Measurements from ENCODE around the gene PLA2G2F.

PLA2G2F gene

DNA sequence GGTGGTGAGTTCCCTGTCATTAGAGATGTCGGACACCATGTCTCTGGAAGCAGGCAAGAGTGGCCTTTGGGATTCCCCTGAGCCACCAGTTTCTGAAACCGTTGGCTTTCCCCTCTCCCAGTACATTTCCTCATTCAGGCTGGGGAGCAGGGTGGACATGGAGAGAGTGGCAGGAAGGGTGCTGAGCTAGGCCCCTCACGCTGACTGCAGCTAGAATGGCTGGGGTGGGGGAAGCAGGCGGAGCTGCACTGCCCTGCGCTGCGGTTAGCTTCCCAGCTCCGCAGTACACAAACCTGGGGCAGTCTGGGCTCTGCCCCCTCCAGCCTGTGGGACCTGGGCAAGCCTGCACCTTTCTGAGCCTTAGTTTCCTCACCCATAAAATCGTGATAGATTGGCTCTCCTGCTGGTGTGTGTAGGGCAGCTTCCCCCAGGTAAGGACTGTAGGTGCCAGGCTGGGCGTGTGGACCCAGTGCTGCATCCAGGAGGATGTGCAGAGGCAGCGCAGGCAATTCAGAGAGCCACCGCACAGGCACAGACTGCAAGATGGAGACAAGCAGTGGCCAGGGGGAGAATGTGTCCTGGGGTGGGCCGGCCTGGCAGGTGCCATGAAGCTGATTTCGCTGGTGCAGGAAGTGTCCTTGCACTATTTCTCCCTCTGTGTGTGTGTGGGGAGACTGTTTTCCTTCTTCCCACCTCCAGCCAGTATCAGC is 3.0 kb downstream of the PLA2G2F start:
- DNase-seq (ENCODE audit: low read depth), result no peak

DNA sequence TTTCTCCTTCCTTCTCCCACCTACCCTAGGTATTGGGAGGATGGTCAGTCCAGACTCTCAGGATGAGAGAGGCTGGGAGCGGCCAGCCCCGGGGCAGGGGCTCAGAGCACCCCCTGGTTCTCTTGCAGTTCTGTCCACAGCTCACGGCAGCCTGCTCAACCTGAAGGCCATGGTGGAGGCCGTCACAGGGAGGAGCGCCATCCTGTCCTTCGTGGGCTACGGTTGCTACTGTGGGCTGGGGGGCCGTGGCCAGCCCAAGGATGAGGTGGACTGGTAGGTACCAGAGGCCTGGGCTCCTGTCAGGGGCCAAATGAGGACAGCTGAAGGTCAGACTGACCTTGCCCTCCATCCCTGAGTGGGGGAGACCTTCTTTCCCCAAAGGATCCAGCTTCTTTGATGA is 4.2 kb downstream of the PLA2G2F start:
- no peak for DNase-seq (ENCODE audit: low read depth)

DNA sequence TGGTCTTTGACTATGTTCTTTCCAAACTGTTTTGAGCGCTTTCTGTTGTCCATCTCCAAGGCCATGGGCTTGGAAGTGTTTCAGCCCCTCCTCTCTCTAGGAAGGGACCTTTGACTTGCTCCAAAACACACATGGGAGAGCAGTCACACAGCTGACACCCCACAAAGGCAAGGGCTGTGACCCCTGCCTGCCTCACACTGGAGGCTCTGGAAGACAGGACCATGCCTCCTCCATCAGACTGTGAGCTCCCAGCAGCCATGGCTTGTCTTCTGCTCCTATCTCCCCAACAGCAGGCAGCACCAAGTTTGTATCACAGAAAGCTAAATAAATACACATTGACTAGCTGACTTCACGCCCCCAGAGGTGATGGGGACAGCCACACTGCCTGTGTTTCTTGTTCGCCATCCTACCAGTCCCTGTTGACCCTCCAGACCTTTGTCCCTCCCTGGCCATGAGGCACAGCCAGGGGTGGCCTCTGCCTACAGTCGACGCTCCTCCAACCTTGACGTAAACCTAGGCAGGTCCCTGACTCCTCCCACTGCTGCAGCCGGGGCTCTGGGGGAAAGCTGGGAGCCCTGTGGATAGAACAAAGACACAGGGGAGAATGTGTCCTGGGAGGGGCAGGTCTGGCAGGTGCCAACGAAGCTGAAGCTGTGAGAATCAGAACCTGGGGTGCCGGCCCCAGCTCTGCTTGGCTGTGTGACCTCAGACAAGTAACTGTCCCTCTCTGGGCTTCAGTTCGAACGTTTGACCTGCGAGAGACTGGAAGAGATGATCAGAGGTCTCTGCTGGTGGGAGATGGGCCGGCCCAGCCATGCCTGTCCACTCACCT is 4.8 kb downstream of the PLA2G2F start:
- DNase-seq (ENCODE audit: low read depth), result no peak

DNA sequence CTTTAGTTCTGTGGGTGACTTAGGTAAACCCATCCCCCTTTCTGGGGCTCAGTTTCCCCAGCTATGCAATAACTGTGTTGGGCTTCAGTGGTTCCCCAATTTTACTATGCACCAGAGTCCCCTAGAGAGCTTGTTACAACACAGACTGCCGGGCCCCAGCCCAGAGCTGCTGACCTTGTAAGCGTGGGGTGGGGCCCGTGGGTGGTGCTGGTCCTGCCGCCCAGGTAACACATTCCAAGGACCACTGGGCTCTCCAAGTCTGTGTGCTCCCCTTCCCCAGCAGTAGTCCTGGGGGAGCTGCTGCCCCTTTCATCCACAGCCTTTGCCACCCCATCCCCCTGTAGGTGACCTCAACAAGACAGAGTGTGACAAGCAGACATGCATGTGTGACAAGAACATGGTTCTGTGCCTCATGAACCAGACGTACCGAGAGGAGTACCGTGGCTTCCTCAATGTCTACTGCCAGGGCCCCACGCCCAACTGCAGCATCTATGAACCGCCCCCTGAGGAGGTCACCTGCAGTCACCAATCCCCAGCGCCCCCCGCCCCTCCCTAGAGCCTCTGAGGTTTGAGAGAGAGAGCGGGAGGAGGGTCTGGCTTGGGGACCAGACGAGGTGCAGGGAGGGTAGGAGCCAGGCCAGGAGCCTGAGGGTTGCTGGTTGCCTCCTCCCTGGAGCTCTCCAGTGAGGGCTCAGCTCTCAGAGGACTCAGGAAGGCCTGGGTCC is 8.9 kb downstream of the PLA2G2F start:
- no peak for DNase-seq (ENCODE audit: low read depth)

DNA sequence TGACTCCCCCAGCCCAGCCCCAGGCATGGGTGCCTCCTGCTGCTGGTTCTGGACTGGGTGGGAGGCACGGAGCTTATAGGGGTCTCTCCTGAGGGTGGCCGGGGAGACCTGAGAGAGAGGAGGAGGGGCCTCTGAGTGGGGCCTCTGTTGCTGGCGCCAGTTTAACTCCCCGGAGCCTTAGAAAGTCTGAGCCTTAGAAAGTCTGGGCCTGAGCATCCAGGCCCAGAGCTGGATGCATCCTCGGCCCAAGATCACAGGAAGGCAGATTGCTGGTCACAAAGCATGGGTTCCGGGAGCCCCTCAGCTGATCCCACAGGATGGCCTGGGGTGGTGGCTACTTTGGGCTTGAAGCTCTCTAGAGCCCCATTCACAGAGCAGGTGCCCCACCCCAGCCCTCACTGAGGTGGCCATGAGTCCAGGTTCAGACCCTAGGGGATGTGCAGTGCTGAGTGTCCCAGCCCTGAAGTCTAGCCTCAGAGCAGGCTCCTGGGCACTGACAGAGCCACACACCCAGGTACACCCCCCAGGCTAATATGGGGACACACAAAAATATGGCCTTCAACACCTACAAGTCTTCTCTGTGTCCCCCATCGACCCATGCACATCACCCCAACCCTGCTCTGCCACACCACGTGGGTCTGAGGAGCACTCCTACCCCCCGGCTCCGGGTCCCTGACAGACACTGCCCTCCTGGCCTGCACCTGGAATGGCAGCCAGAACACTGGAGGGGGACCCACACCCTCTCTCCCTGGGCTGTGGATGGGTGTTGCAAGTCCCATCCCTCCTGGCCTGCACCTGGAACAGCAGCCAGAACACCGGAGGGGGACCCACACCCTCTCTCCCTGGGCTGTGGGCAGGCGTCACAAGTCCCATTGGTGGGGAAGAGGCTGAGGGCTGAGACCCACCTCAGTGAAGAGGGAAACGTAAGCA is 9.7 kb downstream of the PLA2G2F start:
- no peak for DNase-seq (ENCODE audit: low read depth)

DNA sequence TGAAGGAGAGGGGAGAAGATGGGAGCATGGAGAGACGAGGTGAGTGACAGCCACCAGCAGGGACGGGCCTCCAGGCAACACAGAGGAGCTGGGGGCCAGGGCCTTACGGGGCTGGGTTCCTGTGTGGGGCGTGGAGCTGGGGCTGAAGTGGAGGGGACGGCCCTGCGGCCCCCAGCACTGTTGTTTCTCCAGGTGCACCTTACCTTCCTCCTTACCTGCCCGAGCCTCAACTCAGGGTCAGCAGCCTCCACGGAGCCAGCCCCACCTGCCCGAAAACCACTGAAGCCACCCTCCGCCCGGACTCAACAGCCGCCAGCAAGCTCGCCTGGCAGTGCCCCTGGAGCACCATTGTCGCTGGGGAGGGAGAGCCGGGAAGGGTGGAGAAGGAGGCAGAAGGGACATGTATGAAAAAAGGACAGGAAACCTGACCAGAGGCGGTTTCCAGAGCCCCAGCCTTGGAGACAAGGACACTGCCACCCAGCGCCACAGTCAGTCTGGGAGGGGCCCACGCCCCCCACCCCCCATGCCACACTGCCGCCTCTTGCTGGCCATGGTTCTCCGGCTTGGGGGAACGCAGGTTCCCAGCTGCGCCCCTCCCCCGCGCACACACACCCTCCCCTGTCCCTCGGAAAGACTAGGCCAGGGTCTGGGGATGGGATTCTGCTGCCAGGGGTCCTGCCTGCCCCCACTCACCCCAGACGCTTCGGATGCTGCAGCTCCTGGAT is 10.6 kb downstream of the PLA2G2F start:
- no peak for DNase-seq (ENCODE audit: low read depth)

DNA sequence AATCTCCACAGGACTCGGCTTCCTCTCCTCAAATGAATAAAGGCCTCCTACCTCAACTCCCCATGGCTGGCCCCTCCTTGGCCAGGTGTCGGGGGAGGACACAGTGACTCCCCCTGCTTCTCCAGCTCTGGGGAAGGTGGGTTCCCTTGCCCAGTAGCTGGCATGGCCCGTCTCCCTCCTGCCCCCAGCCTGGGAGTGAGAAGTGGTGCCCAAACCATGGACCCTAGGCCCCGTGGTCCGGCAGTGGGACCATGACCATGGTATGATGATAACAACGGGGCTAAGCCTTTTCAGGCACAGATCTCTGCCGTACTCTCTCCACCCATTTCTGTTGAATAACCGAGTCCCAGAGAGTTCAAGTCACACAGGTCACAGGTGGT is 11.2 kb downstream of the PLA2G2F start:
- no peak for DNase-seq (ENCODE audit: low read depth)

DNA sequence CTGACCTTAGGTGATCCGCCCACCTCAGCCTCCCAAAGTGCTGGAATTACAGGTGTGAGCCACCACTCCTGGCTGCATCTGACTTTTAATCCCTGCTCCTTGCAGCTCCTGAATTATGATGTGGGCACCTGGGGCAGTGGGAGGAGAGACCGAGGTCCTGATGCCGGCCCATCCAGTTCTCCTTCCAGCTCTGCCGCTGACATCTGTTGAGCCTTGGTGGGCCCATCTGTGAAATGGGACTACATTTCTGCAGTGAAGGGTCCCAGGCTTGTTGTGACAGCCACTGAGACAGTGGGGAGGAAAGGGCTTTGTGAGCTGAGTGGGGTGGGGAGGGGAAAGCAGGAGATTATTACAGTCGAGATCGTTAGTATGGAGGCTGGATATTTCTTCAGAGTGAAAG is 11.8 kb downstream of the PLA2G2F start:
- DNase-seq (ENCODE audit: low read depth), result no peak

DNA sequence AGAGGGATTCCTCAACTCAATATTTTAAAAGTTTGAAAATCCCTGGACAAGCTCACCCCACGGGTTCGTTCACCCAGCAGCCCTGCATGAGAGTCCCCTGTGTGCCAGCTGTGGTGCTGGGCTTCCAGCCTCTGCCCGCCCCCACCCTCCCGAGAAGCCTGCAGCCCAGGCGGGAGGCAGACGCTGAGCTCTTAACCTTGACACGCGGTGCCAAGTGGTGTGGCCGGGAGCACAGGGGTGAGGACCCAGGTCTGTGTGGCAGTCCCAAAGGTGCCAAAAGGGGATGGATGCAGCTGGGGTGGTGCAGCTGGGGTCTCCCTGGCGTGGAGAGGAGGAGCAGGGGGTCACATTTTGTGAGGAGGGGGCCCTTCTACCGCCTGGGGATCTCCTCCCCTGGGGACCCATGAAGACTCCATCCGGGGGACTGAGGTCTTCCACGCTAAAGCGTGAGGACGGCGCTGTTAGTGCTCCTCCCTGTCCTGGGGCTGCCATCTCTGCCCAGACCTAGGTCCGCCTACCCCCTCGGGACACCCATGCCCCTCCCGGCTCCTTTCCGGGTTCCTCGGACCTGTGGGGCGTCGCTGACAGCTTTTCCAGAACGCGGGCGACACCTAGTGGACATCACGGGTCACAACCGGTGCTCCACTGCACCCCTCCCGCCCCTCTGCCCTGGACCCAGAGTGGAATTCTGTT is 12.9 kb downstream of the PLA2G2F start:
- no peak for DNase-seq (ENCODE audit: low read depth)

DNA sequence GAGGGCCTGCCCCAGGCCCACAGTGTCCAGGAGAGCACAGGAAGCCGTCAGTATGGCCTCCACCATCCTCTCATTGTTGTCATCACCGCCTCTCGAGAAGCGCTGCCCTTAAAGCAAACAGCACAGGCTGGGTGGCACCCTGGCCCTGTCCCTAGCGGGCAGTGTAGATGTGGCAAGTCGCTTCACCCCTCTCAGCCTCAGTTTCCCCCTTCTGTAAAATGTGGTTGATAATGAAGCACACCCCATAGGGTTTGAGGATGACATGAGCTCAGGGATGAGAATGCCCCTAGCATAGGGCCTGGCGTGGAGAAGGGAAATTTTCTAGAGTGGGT is 13.4 kb downstream of the PLA2G2F start:
- DNase-seq (ENCODE audit: low read depth), result no peak

DNA sequence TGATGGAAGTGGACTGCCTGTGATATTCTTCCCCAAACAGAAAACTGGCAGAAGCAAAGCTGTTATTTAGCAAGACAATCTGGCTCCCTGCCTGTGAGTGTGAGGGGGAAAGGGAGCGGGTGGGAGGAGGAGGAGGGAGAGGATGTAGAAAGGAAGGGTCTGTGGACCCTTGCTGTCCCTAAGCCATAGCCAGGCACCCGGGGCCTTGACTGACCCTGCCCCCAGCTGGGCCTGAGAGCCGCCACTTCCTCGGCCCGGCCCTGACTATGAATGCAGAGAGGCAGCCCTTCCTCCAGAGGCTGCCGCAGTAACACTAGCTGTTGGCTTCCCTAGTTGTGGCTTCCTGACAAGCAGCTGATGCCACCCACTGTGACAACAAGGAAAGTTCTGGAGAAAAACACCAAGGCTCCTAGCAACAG is 13.9 kb downstream of the PLA2G2F start:
- no peak for DNase-seq (ENCODE audit: low read depth)

DNA sequence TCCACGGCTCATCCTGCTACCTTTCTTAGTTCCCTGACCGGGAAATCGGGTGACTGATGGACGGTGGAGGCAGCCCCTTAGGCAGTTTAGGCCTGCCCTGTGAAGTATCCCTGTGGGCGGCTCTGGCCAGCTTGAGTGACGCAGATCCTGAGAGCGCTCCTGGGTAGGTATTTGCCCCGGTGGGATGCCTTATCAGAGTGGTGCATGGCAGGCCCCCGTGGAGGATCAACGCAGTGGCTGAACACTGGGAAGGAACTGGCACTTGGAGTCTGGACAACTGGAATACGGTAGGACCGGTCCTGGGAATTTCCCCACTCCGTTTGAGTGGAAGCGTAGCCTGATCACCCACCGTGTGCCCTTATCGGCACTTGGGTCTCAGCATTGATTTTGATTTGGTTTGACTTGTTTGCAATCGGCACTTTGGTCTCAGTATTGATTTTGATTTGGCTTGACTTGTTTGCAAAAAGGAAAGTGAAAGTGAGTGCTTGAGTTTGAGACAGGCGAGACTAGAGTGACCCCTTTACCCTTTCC is 15.2 kb downstream of the PLA2G2F start:
- no peak for DNase-seq (ENCODE audit: low read depth)

DNA sequence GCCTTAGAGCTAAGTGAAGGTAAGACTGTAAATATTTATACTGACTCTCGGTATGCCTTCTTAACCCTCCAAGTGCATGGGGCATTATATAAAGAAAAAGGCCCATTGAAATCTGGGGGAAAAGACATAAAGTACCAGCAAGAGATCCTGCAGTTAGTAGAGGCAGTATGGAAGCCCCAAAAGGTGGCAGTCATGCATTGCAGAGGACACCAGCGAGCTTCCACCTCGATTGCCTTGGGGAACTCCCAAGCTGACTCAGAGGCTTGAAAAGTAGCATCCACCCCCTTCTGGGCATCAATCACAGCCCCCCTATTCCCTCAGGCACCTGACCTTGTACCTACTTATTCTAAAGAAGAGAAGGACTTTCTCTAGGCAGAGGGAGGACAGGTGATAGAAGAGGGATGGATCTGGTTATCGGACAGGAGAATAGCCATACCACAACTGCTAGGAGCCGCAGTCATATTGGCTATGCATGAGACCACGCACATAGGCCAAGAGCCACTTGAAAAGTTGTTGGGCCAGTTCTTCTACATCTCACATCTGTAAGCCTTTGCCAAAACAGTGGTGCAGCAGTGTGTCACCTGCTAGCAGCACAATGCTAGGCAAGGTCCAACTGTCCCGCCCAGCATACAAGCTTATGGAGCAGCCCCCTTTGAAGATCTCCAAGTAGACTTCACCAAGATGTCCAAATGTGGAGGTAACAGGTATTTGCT is 19.4 kb downstream of the PLA2G2F start:
- no peak for DNase-seq (ENCODE audit: low read depth)

DNA sequence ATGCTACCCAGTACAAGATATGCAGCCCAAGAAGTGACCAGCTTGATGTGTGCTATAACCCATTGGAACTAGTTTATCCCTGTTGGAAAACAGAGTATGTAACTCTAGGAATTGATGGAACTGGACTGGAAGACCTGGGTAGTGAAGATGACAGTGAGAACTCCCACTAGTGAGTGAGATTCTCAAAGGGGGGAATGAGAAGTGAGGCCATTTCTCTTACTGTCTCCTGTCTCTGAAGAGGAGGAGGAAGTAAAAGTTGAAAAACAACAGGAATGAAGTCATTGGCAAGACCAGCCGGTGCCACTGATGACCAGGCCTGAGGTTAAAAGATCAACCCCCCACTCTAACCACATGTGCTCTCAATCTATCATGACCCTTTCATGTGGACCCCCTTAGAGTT is 20.9 kb downstream of the PLA2G2F start:
- no peak for DNase-seq (ENCODE audit: low read depth)

DNA sequence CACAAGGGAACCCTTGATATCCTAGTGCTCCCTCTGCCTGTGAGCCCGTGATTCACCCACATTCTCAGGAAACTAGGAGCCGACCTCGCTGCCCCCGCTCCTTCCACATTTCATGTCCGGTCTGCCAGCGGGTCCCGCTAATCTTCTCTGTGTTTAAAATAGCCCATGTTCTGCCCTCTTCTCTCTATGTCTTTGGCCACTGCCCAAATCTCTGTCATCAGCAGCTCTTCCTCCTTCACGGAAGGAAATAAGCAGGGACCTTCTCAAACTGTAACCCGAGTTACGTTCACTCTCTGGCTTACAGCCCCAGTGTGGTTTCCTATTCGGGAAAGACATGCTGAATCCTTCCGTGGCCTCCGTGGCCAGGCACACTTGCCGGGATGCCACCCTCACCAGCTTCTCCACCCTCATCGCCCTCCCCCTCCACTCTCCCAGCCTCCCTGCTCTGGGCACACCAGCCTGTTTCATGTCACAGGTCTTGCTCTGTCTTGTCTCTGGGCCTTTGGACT is 25.6 kb downstream of the PLA2G2F start:
- DNase-seq (ENCODE audit: low read depth), result no peak

DNA sequence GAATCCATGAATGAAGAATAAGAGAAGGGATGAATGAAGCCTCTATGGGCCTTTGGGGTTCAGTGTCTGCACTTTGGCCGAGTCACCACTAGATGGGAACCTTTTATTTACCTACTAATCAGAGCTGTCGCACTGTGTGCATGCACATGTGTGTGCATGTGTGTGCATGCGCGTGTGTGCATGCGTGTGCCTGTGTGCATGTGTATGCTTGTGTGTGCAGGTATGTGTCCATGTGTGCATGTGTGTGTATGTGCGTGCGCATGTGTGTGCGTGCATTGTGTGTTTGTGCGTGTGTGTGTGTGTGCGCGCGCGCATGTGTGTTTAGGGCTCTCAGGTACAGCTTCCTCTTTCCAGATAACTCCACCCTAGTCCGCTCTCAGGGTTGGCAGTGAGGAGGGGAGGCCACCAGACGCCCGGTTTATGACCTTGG is 26.4 kb downstream of the PLA2G2F start:
- no peak for DNase-seq (ENCODE audit: low read depth)

DNA sequence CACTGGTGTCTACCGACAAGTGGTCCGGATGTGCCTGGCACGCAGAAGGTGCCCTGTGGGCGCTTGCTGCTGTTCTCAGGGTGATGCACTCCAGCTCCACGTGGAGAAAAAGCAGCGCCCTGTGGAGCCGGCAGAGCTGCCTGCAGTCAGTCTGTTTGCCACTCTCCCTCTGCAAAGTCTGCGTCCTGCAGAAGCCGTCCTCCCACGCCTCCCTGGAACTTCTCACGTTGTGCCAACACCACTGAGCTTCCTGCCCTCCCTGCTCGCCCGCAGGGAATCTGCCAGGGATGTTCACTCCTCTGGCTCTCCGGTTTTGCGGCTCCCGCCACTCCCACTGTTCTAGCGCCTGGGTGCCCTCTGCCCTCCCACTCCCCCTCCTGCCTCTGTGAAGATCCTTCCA is 26.9 kb downstream of the PLA2G2F start:
- DNase-seq (ENCODE audit: low read depth), result no peak

DNA sequence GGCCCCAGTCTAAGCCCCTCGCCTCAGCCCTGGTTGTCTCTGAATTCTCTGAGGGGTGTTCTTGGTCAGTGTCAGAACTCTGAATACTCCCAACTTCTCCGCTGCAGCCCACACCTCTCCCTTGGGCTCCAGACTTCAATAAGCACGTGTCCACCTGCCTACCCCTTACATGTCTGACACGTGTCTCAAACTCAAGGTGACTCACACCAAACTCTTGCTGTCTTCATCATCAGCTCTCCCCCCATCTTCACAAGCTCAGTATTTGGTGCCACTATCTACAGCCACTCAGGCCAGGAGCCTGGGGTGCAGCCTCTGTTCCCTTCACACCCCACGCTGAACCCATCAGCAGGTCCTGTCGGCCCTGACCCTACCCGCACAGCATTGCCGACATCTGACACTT is 28.0 kb downstream of the PLA2G2F start:
- DNase-seq (ENCODE audit: low read depth), result no peak

Data from GM04503 (cell line).